Adrenal gland (tissue), 5 donors: ENCODE results near the gene ODAD2.

ENCODE experiments used
- POLR2A ChIP-seq, 2 donors: fragments of 450-650 bp; IDR thresholded peaks; one replicate each; pipeline ENCODE4 v1.6.1; 2017; ENCODE audit warnings: antibody characterized with exemption in 2 of 2, mild to moderate bottlenecking in 2 of 2, moderate library complexity in 1 of 2
- TF ChIP-seq, protein P1 (sequence below), 6 experiments: fragments of 450-650 bp in 4 of 6; fragments of 200-600 bp in 2 of 6; sonication (generic) in 1 of 6; IDR thresholded peaks; 1 replicate in 5 of 6; 2 replicates in 1 of 6; pipeline versions ENCODE4 v1.5.1 to v1.8.0; 2016 to 2021; ENCODE audit warnings: antibody characterized with exemption in 6 of 6, mild to moderate bottlenecking in 2 of 6, moderate library complexity in 1 of 6
- donor health status: DM: no; HTN: no; CAD: no.

DNA sequence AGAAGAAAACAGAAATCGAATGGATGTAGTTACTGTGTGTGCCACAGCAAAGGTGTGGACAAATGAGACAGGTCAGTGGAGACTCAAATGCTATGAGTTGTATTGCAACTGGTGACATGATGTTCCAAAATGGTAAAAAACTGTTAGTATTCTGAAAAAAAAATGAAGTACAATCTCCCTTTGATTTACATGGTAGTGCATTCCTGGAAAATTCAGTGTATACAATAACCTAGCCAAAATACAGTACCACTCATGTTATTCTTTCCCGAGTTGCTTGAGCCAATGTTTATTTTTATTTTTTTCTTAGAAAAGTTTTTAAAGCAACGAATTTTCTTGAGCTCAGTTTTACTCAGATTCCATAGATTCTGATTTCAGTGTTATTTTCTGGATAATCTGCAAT is 47.7 kb upstream of the ODAD2 start:
- TF ChIP-seq POLR2A (IDR thresholded peaks at IDR 0.05): no peak
- TF ChIP-seq, protein P1, sequence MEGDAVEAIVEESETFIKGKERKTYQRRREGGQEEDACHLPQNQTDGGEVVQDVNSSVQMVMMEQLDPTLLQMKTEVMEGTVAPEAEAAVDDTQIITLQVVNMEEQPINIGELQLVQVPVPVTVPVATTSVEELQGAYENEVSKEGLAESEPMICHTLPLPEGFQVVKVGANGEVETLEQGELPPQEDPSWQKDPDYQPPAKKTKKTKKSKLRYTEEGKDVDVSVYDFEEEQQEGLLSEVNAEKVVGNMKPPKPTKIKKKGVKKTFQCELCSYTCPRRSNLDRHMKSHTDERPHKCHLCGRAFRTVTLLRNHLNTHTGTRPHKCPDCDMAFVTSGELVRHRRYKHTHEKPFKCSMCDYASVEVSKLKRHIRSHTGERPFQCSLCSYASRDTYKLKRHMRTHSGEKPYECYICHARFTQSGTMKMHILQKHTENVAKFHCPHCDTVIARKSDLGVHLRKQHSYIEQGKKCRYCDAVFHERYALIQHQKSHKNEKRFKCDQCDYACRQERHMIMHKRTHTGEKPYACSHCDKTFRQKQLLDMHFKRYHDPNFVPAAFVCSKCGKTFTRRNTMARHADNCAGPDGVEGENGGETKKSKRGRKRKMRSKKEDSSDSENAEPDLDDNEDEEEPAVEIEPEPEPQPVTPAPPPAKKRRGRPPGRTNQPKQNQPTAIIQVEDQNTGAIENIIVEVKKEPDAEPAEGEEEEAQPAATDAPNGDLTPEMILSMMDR (IDR thresholded peaks at IDR 0.05): no peak
